IPS-NIHi11 (cell line): ENCODE data around the gene DCLRE1B.
A peak's percentile ranks its signal among the peaks of the same experiment; 100 is the strongest.

ENCODE experiments used
- DNase-seq: peaks from one replicate; pipeline ENCODE4 v3.0.0; 2012; ENCODE audit warnings: mixed read lengths, low spot score

The DCLRE1B gene

DNA sequence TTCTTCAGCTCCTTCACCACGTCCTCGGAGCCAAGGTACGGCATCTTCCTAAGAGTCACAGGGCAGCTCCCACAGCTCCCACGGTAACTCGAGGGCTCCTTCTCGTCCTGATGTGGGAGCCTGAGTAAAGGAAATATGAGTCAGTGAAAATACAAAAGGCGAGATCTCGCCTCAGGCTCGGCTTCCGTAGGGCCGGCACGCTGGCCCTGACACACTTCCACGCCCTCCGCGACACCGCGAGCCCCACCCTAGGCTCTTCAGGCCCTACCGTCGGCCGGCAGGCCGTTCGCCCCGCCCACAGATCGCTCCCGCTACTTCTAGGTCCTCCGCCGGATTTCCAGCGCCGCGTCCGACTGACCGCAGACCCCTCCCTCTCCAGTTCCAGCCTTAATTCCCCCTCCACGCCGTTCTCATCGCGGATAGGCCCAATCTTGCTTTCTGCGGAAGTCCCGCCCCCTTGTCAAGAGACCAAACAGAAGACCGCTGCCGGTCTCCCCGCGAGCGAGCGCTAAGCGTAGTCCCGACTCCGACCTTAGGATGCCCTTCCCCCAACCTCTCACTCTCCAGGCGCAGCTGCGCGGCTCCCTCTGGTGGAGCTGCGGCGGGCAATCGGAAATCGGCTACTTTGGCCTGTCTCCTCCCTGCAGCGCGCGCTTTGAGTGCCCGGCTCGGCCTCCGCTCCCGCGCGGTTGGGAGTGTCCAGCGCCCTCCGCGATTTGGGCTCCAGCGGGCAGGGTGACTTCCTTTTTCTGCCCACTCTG is at the start of gene DCLRE1B, which contains the start of gene AP4B1:
TSS of gene DCLRE1B (plus strand) at position 653 of the 761 bp plus-strand sequence. CDS start 261 bp downstream, outside the sequence.
TSS of gene AP4B1 (minus strand) at position 126 of the 761 bp plus-strand sequence. CDS start at position 44, 82 bp downstream.
- DNase-seq, result peak; percentile 97

DNA sequence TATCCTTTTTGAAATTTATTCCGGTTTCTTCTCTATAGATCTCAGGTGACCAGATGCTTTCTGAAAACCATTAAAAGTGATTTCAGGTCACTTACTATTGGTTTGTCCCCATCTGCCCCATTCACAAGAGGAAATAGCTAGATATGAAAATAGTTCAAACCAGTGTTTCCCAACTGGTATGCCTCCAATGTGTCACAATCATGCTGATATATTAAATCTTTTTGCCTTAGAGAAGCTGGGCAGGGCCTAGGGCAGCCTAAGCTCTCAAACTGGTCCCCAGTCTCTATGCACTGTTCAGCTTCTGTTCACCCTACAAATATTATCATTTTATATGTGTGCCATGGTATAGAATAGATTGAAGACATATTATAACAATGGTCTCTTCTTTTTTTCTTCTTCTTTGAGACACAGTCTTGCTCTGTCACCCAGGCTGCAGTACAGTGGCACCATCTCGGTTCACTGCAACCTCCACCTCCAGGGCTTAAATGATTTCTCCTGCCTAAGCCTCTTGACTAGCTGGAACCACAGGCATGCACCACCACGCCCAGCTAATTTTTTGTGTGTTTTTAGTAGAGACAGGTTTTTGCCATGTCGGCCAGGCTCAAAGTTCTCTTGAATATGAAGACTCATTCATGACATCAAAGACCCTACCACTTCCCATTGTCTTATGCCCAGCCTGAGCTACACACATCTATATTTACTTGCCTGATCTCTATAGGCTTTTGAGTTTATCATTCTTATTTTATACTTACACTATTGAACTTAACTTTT is 49.3 kb upstream of the DCLRE1B start:
- DNase-seq, result no peak

DNA sequence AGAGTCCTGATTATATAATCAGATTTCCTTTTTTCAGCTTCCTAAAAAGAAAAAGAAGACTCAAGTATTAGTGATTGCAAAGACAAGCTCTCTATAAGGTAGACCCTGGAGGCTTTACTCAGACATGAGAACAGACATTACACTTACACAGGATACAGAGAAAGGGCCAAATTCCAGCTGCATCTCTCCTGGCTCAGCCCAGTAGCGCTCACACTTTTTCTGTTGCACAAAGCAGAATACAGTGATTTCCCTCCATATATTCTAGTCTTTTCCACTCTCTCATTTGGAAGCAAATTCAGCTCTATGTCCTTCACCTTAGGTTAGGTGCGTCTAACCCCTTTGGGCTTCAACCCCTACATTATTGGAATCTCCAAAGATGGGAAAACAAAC is 48.7 kb upstream of the DCLRE1B start:
- no peak for DNase-seq

DNA sequence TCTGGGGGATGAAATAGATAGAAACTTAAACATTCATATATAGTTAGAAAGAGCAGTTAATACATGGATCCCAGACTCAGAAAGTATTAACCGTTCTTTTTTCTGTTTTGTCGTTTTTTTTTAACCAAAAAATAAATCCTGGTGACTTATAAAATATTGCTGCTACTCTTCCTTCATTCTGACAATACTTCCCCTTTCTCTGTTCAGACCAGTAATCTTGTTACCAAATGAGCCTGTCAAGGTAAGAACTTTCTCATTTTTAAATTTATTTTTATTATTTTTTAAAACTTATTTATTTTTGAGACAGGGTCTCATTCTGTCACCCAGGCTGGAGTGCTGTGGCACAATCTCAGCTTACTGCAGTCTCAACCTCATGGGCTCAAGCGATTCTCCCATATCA is 47.4 kb upstream of the DCLRE1B start:
- DNase-seq, result no peak

DNA sequence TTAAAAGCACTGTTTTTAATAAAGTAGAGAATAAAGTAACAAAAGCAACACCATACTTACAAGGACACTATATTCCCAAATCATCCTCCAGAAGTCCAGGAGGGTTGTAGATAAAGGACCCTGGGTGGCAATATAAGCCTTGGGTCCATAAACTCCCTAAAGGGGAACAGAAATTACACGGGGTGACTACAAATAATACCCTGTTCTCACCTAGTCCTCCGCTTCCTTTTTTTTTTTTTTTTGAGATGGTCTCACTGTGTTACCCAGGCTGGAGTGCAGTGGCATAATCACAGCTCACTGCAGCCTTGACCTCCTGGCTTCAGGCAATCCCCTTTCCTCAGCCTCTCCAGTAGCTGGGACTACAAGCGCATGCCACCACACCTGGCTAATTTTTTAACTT is 46.7 kb upstream of the DCLRE1B start:
- no peak for DNase-seq

DNA sequence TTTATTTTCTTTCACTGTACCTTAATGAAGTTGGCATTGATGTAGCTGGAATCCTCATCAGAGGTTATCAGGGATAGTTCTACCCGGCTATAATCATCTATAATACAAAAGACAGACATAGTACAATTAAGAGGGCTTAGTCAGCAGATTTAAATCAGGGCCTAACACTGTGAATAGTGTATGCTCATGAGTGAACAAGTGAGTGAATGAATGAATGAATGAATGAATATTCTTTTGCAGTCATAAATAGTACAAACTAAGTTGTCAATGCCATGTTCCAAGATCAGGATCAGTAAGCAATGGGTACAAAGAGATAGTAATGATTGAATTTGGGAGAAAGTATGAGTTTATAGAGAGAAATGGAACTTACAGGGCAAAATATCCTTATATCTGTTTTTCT is 46.1 kb upstream of the DCLRE1B start:
- no peak for DNase-seq

DNA sequence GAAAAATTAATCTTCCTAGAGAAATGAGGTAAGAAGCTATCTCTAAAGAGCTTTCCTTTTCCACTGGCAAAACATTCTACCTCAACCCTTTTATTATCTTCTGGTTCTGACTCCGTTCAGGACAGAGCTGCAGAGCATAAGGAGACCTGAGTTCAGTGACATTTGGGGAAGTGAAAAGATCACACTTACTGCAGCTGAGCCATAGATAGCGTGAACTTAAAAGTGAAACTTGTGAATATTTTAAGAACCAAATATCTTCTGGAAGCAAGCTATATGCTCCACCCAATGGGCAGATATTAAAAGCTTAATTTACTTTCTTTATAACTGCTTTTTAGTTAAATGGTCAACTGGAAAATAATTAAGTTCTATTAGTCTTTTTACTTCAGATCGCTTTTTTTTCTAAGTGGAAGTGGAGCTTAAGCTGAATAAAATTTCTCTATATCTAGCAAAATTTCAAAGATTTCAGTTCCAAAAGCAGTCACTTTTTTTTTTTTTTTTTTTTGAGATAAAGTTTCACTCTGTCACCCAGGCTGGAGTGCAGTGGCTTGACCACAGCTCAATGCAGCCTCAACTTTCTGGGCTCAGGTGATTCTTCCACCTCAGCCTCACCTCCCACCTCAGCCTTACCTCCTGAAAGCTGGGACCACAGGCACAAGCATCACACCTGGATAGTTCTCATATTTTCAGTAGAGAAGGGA is 45.5 kb upstream of the DCLRE1B start:
- DNase-seq, result no peak

DNA sequence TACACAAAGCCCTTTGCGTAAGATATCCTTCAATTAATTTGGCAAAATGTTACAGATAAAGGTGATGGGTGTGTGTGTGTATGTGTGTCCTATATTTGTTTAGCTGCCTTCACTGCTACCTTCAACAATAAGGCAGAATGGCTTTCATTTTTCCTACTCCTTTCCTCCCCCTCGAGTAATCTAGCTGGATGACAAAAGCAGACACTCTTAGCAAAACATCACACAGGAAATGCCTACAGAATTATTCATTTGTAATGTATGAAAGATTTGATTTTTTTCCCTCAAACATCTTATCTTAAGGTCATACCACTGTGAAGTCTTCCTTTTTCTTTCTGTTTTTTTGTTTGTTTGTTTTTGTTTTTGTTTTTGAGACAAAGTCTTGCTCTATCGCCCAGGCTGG is 44.2 kb upstream of the DCLRE1B start:
- no peak for DNase-seq

DNA sequence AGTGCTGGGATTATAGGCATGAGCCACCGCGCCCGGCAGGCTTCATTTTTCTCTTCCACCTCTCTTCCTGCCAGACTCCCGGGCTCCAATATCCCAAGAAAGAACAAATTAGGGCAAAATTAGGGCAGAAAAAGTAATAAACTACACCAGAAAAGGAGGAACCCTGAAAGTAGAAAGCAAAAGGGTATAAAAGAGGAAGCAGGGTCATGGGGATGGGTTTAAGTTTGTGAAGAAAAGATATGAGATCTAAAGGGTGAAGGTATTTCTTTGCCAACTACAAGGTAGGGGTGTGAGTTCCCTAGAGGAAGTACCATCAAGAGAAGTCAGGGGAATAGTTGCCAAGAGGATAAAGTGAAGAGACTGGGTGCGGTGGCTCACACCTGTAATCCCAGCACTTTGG is 43.5 kb upstream of the DCLRE1B start:
- no peak for DNase-seq

DNA sequence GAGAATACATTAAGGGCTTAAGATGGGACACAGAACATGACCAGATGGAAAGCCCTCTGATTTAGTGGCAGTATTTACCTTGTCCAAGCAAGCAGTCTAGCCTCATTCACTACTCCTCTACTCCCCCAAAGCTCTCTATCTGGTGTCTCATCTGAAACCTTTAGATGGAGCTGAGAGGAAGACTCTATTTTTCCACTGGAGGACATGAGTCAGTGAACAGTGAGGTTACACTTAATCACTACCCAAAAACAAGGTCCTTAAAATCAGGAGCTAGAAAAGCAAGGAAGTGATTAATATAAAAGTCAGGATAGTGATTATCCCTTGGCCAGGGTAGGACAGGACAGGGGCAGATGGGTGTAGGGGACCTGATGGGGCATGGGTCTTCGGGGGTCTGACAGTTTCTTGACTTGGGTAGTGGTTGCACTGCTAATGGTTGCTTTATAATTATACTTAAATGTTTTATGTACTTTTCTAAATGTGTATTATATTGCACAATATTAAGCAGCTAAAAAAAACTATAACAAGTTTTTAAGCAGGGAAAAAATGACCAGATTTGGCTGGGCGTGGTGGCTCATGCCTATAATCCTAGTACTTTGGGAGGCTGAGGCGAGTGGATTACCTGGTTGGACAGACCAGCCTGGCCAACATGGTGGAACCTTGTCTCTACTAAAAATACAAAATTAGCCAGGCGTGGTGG is 36.6 kb upstream of the DCLRE1B start:
- no peak for DNase-seq

DNA sequence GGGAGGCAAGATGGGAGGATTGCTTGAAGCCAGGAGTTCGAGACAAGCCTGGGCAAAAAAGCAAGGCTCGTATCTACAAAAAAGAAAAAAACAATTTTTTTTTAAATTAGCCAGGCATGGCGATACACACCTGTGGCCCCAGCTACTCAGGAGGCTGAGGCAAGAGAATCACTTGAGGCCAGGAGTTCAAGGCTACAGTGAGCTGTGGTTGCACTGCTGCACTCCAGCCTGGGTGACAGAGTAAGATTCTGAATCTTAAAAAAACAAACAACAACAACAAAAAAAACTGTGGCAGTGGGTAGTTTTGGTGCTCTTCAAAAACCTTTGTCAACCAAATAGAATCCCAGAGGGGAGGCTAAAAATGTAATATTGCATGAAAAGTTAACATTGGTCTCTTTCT is 34.3 kb upstream of the DCLRE1B start:
- DNase-seq, result no peak

DNA sequence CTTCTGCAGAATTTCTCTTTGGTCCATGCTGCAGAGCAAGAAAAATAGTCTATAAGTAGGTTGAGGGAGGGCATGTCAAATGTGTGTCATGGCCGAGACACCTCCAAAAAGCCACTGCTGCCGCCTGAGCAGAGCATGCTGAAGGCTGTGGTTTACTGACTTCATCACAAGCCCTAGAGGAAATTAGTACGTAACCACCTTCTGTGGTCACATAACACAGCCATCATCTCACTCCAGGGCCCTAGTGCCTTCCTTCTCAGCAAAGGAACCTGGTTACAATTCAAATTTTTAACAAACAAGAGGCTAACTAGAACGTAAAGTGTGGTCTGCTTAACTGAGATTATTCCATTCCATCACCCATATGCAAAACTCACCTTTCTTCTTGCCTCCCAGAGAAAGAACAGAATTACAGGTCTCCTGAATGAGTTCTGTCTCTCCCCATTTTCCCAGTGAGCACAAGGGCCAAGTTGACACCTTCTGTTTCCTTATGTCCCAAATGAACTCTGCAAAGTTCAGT is 33.5 kb upstream of the DCLRE1B start, which contains the start of gene PTPN22:
TSS of gene PTPN22 (minus strand) at position 116 of the 517 bp plus-strand sequence.
- DNase-seq, result no peak

DNA sequence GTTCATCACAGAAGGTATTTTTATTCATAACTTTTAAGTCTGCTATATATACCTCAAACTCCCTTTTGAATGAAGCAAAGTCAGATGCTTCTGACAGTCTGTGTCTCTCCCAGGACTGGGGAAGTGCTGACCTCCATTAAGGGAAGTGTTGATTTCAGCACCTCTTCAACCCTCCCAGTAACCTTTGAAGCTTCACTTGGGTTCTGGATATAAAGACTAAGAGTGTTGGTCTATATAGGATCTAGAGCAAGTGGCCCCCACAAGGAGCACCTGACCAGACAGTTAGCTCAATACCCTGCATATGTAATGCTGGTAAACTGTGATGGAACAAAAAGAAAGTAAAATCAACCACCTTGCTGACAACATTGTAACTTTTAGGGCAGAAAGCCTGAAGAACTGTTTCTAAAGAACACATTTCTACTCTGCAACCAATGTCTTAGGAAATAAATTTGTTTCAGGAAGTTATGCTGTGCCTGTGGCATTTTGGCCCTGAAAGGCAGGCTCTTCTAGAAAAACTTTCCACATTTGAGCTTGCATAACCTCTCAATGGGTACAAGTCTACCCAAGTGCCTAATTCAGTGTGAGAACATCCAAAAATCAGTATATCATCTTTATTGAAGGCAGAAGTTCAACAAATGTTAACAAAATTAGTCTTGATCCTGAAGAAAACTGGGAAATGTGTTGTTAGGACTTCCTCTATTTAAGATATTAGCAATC is 32.7 kb upstream of the DCLRE1B start:
- DNase-seq, result no peak

DNA sequence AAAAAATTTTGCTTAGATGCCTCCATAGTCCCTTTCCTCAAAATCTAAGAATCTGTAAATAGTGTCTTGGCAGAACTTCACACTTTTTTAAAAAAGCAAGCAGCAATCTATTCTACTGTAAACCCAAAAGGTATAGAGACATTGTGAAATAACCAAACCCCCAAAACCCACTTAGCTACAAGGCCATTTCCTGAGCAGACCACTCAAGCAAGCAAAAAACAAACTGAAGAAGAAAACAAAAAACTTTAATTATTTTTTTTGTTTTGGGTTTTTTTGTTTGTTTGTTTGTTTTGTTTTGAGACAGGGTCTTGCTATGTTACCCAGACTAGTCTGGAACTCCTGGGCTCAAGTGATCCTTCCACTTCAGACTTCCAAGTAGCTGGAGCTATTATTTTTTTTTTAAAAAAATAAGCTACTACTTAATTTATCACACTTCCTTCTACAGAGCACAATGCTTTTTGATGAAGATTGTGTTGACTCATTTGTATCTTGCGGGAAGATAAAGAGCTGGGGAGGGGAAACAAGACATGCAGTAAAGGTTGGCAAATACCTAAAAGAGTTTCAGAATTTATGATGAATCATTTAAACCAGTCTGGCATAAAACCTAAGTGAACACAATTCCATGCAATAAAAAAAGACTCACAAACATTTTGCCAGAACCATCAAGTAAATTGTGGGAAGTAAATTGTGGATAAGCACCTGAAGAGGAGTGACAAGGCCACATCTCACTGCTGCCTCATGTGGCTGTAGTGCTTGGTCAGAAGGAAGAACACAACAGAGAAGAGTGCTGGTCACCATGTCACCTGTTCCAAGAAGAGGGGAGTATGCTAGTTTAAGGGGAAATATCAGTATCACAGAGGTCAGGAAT is 30.9 kb upstream of the DCLRE1B start:
- DNase-seq, result peak; percentile 32

DNA sequence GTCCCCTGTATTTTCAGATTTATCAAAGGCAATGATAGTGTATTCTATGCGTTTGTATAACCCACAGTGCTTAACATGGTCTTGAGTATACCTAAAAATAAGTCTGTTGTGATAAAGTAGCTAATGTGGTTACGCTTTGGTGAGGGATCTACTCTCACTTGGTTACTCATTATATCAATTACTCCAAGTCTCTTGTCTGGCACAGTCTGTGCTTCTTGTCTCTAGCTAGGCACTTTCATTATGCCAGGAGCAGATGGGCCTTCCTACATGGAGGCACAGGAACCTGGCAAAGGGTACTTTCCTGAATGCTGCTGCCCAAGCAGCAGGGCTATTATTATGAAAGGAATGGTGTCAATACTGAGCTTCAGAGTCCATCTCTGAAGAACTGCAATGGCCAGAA is 29.4 kb upstream of the DCLRE1B start:
- no peak for DNase-seq

DNA sequence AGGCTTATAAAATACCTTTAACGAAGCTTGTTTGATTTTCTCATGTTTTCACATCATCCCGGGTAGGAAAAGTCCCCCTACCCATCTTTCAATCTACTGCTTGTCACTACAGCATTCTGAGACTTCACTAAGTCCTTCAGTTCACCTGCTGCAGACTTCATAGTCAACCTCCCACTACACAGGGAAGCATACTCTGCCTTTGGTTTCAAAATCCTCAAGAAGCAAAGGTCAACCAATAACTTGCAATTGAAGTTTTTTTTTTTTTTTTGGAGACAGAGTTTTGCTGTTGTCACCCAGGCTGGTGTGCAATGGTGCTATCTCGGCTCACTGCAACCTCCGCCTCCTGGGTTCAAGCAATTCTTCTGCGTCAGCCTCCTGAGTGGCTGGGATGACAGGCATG is 28.9 kb upstream of the DCLRE1B start:
- no peak for DNase-seq

DNA sequence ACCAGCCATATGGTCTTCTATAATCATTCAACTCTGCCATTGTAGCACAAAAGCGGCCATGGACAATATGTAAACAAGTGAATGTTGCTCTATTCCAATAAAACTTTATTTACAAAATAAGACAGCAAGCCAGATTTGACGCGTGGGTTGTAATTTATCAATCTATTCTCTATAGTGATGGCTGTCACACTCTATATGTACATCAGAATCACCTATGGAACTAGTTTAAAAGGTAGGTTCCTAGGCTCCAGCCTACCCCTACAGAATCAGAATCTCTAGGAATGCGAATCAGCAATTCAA is 25.4 kb upstream of the DCLRE1B start:
- no peak for DNase-seq

DNA sequence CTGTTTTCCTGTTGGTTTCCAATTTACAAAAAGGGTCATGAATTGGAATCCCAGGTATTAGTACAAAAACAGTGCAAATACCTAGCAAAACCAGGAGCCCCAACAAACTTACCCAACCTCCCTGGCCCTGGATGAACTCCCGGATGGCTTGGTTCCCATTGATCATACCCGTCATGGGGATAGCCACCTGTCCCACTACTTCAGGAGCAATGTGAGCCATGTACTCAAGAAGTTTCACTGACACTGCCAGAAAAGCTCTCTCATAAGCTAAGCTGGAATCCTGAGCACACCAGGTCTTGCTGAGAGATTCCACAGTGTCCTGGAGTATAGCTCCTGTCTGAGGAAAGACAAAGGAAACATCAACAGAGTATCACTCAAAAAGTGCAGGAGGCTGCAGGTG is 23.5 kb upstream of the DCLRE1B start:
- DNase-seq, result no peak

DNA sequence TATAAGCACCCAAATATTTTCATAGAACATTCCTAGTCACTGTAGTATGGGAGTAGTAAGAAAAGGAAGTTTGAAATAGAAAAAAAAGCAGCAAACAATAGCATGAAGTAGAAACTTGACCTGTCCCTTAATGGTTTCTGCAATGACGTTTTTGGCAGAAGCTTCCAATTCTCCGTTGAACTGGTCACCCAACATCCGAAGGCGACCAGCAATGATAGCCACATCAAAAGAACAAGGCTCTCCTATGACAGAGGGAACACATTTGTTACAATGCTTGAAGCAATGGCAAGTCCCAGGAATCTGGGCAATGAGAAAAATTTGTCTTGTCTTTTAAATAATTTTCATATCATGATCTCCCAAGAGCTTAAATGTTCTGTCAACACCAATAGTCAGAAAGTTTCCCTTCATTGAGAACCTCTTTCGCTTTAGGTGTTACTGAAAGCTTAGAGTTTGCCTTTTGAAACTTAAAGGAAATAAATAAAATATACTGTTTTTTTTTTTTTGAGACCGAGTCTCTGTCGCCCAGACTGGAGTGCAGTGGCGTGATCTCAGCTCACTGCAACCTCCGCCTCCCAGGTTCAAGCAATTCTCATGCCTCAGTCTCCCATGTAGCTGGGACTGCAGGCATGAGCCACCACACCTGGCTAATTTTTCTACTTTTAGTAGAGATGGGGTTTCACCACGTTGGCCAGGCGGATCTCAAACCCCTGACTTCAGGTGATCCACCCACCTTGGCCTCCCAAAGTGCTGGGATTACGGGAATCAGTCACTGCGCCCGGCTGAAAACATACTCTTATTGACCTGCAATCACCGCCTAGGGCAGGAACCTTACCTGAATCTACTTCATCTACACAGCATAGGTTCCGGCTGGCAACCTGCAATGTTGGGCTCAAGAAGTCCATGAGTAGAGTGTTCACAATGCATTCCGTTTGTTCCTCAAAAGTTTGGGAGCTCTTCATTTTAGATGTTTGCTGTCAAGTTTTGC is 18.4 kb upstream of the DCLRE1B start:
- no peak for DNase-seq
